GM19099 (cell line): ENCODE results near the gene PBLD.

ENCODE experiments used
- POLR2A ChIP-seq: IDR thresholded peaks from 3 replicates; pipeline ENCODE4 v1.6.1; 2011; ENCODE audit warnings: low read depth; ENCODE audit not compliant: insufficient read length; ENCODE audit errors: extremely low read depth

PBLD gene

GRCh38 chr10:68332259-68333057 is at the start of gene PBLD:
Gene PBLD, minus strand, starts transcription at chr10:68332928. Its CDS starts 26,084 bp downstream, at chr10:68306844.
- peak; percentile 59 for TF ChIP-seq POLR2A

- no peak for TF ChIP-seq POLR2A
Observed at GRCh38 chr10:68371604-68372003, 38.9 kb upstream of the PBLD start.

- TF ChIP-seq POLR2A: no peak
Observed at GRCh38 chr10:68367121-68367520, 34.4 kb upstream of the PBLD start.

- TF ChIP-seq POLR2A: no peak
Observed at GRCh38 chr10:68366600-68366999, 33.9 kb upstream of the PBLD start.

GRCh38 chr10:68365611-68366010 is 32.9 kb upstream of the PBLD start:
- TF ChIP-seq POLR2A: no peak

- TF ChIP-seq POLR2A: no peak
Observed at GRCh38 chr10:68364101-68364886, 31.6 kb upstream of the PBLD start.

GRCh38 chr10:68362590-68362989 is 29.9 kb upstream of the PBLD start:
- no peak for TF ChIP-seq POLR2A

- no peak for TF ChIP-seq POLR2A
Observed at GRCh38 chr10:68359189-68359588, 26.5 kb upstream of the PBLD start.

GRCh38 chr10:68353537-68353936 is 20.8 kb upstream of the PBLD start:
- TF ChIP-seq POLR2A: no peak

- no peak for TF ChIP-seq POLR2A
Observed at GRCh38 chr10:68348265-68348741, 15.6 kb upstream of the PBLD start.

- no peak for TF ChIP-seq POLR2A
Observed at GRCh38 chr10:68346774-68347173, 14.0 kb upstream of the PBLD start.

- no peak for TF ChIP-seq POLR2A
Observed at GRCh38 chr10:68345621-68346020, 12.9 kb upstream of the PBLD start.

- TF ChIP-seq POLR2A: no peak
Observed at GRCh38 chr10:68342909-68343516, 10.3 kb upstream of the PBLD start.

- TF ChIP-seq POLR2A: no peak
Observed at GRCh38 chr10:68340358-68341080, 7.8 kb upstream of the PBLD start.

- TF ChIP-seq POLR2A: no peak
Observed at GRCh38 chr10:68336754-68337351, 4.1 kb upstream of the PBLD start.
